SH-SY5Y (cell line): ENCODE data around the gene SEC61B.

Source experiments
- GATA2 ChIP-seq: IDR thresholded peaks from 2 replicates; pipeline ENCODE4 v1.6.1; 2011; ENCODE audit warnings: mild to moderate bottlenecking, low read depth, low read length
- GATA3 ChIP-seq: IDR thresholded peaks from 2 replicates; pipeline ENCODE4 v1.6.1; 2011; ENCODE audit warnings: low read depth, mild to moderate bottlenecking, low read length, moderate library complexity

GRCh38 chr9:99182356-99182755, 39.7 kb upstream of the SEC61B start:
- no peak for TF ChIP-seq GATA2
- no peak for TF ChIP-seq GATA3
